GM12878 (cell line): ENCODE measurements around the gene BLNK. TPM values are rescaled to one million over a fixed set of nuclear protein-coding genes. Genes with fewer than 3 reads are reported as not detected.

Source experiments
- ATAC-seq: fragments of 200-7000 bp; cut with Tn5 transposase; 3 replicates; pipeline ENCODE4 v1.9.1; 2020; ENCODE audit warnings: mild to moderate bottlenecking, moderate library complexity
- BruUV-seq: library from RNA; stranded (reverse); fragments of 400-500 nt; replicated peaks from 2 replicates; lab custom pipeline; 2021; lab: Mats Ljungman, UMichigan
- CTCF ChIA-PET: fragments of 300-600 bp; sonication (Branson Sonifier 250); formaldehyde crosslinking; extraction: SDS; loops from one replicate; lab custom pipeline; 2021; ENCODE audit warnings: inconsistent platforms; lab: Yijun Ruan, JAX
- POLR2A ChIA-PET: fragments of 350-600 bp; formaldehyde crosslinking; extraction: SDS; loops from one replicate; lab custom pipeline; 2021; ENCODE audit warnings: inconsistent platforms; lab: Charles Lee
- RAD21 ChIA-PET: fragments of 300-600 bp; sonication (Branson Sonifier 250); formaldehyde crosslinking; loops from one replicate; lab custom pipeline; 2023; ENCODE audit warnings: antibody characterized with exemption; ENCODE audit not compliant: unreplicated experiment; lab: Charles Lee
- SMC1A ChIA-PET: fragments of 300-600 bp; sonication (Branson Sonifier 250); formaldehyde crosslinking; loops from one replicate; lab custom pipeline; 2023; ENCODE audit not compliant: unreplicated experiment, uncharacterized antibody; lab: Charles Lee
- DNase-seq: peaks from one replicate; pipeline ENCODE4 v3.0.0-alpha.2; 2011; ENCODE audit warnings: low read depth, low spot score
- FAIRE-seq: peaks from 3 replicates; lab custom pipeline; 2011; peaks lifted over from hg19 to GRCh38; lab: Jason Lieb, UNC
- H2AFZ ChIP-seq: 2 replicates; pipeline ENCODE4 v1.6.0; 2011; ENCODE audit warnings: low read depth, low read length, control low read depth; ENCODE audit not compliant: control insufficient read depth
- H3K27ac ChIP-seq: 2 replicates; pipeline ENCODE4 v1.5.1; 2011; ENCODE audit warnings: control low read depth; ENCODE audit not compliant: control insufficient read depth, insufficient read depth
- H3K27me3 ChIP-seq, 2 experiments: replicated peaks in 1 of 2; 2 replicates each; pipeline versions ENCODE4 v1.6.0 to v1.6.1; 2011; ENCODE audit warnings: low read length in 1 of 2; ENCODE audit not compliant: control insufficient read depth in 2 of 2, insufficient read depth in 2 of 2
- H3K36me3 ChIP-seq, 2 experiments: 2 replicates each; pipeline ENCODE4 v1.5.1; 2011; ENCODE audit warnings: low read length in 1 of 2; ENCODE audit not compliant: control insufficient read depth in 2 of 2, insufficient read depth in 2 of 2
- H3K4me1 ChIP-seq: 2 replicates; pipeline ENCODE4 v1.6.1; 2011; ENCODE audit warnings: mild to moderate bottlenecking, low read length, moderate library complexity, mixed read lengths; ENCODE audit not compliant: control insufficient read depth, insufficient read depth
- H3K4me2 ChIP-seq: 2 replicates; pipeline ENCODE4 v1.6.0; 2011; ENCODE audit warnings: control low read depth; ENCODE audit not compliant: control insufficient read depth, insufficient read depth
- H3K4me3 ChIP-seq: fragments of 200-600 bp; sonication (generic); 2 replicates; pipeline ENCODE4 v1.5.1; 2016
- H3K79me2 ChIP-seq: 2 replicates; pipeline ENCODE4 v1.6.0; 2011; ENCODE audit warnings: low read length; ENCODE audit not compliant: control insufficient read depth, insufficient read depth
- H3K9ac ChIP-seq: 2 replicates; pipeline ENCODE4 v1.8.0; 2011; ENCODE audit warnings: low read length, control low read depth, mixed read lengths; ENCODE audit not compliant: control insufficient read depth, insufficient read depth
- H3K9me3 ChIP-seq: replicated peaks from 3 replicates; pipeline ENCODE4 v1.5.1; 2011; ENCODE audit warnings: mild to moderate bottlenecking, low read length; ENCODE audit not compliant: control insufficient read depth, insufficient read depth
- H4K20me1 ChIP-seq: 2 replicates; pipeline ENCODE4 v1.6.0; 2011; ENCODE audit not compliant: control insufficient read depth, insufficient read depth
- ASH2L ChIP-seq: fragments of 300-600, 200-600 bp; sonication (generic); IDR thresholded peaks from 2 replicates; pipeline ENCODE4 v1.6.1; 2017; ENCODE audit warnings: low read depth, mild to moderate bottlenecking, borderline replicate concordance
- ATF7 ChIP-seq: fragments of 450-650 bp; IDR thresholded peaks from 2 replicates; pipeline ENCODE4 v1.6.1; 2016; ENCODE audit warnings: low read depth, mild to moderate bottlenecking
- BRCA1 ChIP-seq: IDR thresholded peaks from 2 replicates; pipeline ENCODE4 v1.6.1; 2011; ENCODE audit warnings: low read depth, low read length, improper control_type of control experiment
- ELK1 ChIP-seq: IDR thresholded peaks from 2 replicates; pipeline ENCODE4 v1.6.1; 2012; ENCODE audit warnings: low read depth, low read length, improper control_type of control experiment
- KDM1A ChIP-seq: fragments of 200-600 bp; sonication (generic); IDR thresholded peaks from 2 replicates; pipeline ENCODE4 v1.6.1; 2016; ENCODE audit warnings: borderline replicate concordance
- MYC ChIP-seq: IDR thresholded peaks from 2 replicates; pipeline ENCODE4 v1.6.1; 2011; ENCODE audit warnings: mild to moderate bottlenecking, low read length, moderate library complexity, inconsistent platforms; ENCODE audit not compliant: insufficient read depth, insufficient replicate concordance, insufficient read length, severe bottlenecking
- POU2F2 ChIP-seq: IDR thresholded peaks from 3 replicates; pipeline ENCODE4 v1.6.1; 2011; ENCODE audit warnings: low read depth, mild to moderate bottlenecking, low read length, borderline replicate concordance
- RELA ChIP-seq: fragments of 450-650 bp; IDR thresholded peaks from 2 replicates; pipeline ENCODE4 v1.8.0; 2014; ENCODE audit warnings: borderline replicate concordance; ENCODE audit not compliant: partially characterized antibody
- SIN3A ChIP-seq: IDR thresholded peaks from 2 replicates; pipeline ENCODE4 v1.6.1; 2012; ENCODE audit warnings: low read depth, low read length, improper control_type of control experiment
- SMARCA5 ChIP-seq: fragments of 450-650 bp; IDR thresholded peaks from 2 replicates; pipeline ENCODE4 v1.6.1; 2017; ENCODE audit warnings: mild to moderate bottlenecking
- SMC3 ChIP-seq: IDR thresholded peaks from 2 replicates; pipeline ENCODE4 v1.6.1; 2011; ENCODE audit warnings: low read length, improper control_type of control experiment, borderline replicate concordance
- TCF12 ChIP-seq: IDR thresholded peaks from 2 replicates; pipeline ENCODE4 v1.6.1; 2011; ENCODE audit warnings: low read depth, mild to moderate bottlenecking, low read length
- ZBTB40 ChIP-seq: fragments of 450-650 bp; IDR thresholded peaks from 2 replicates; pipeline ENCODE4 v1.6.1; 2016; ENCODE audit warnings: mild to moderate bottlenecking, moderate library complexity, borderline replicate concordance
- WGBS: methylation state at CpG from one replicate; pipeline ENCODE4 v1.1.6; 2016; ENCODE audit warnings: low lambda C conversion rate; ENCODE audit not compliant: insufficient replicate concordance, insufficient coverage; ENCODE audit errors: missing lambda C conversion rate; 5-methylcytosine and 5-hydroxymethylcytosine counted together
- in situ Hi-C: fragments of 300-500 bp; cut with MboI; formaldehyde crosslinking; loops from 9 replicates; pipeline ENCODE4 v1.14.3; 2018; ENCODE audit warnings: mixed read lengths
- intact Hi-C: fragments of 100-400 bp; cut with micrococcal nuclease; formaldehyde crosslinking; loops from one replicate; pipeline ENCODE4 v1.14.2; 2022; ENCODE audit not compliant: unreplicated experiment
- polyA plus RNA-seq, 11 experiments: library from polyadenylated mRNA; depleted of rRNA in 4 of 11; unstranded in 6 of 11; stranded (reverse) in 5 of 11; fragments of >200 nt; fragmentation: Nextera tagmentation in 4 of 11; fragmentation: Illumina TruSeq in 1 of 11; extraction: Ambion mirVana in 4 of 11; extraction: Trizol in 1 of 11; gene quantifications; 1 replicate in 1 of 11; 2 replicates in 10 of 11; pipeline versions ENCODE4 v1.2.1 to v1.2.3, GENCODE V29; 2011 to 2016; ENCODE audit warnings: inconsistent platforms in 2 of 11, missing spikeins in 2 of 11, low read depth in 1 of 11
- total RNA-seq, 4 experiments: library from RNA; depleted of rRNA in 3 of 4; stranded (reverse); fragments of >200 nt in 3 of 4; fragmentation: Illumina TruSeq in 1 of 4; extraction: Trizol in 1 of 4; gene quantifications; 2 replicates each; pipeline versions ENCODE4 v1.2.1 to v1.2.3, GENCODE V29; 2013 to 2021

Gene BLNK
- total and polyA plus RNA-seq, 10 of the 15 experiments (the other 5 are each of a cell fraction or from before 2014, with no cell fraction given), result 79.5 to 201 (median 139) TPM

- H3K36me3 ChIP-seq, result no peaks in the 10 kb centered on the region
- DNase-seq (no peak), FAIRE-seq (no peak), ATAC-seq (no peak)
- no peak overlapping the region for H3K4me3 ChIP-seq
- ChIA-PET RAD21 (no interaction called here), SMC1A (interaction anchor here (0.8 to 1.2 kb wide), 2 partner anchors 13 to 83 kb away, joined by 3 read pairs; no protein-coding TSS in a partner anchor), POLR2A (interaction anchor here (0.8 kb wide), 1 partner anchor 31 kb away, joined by 3 read pairs; no protein-coding TSS in a partner anchor), CTCF (interaction anchor here (0.7 to 3.4 kb wide), 4 partner anchors 11 to 112 kb away, joined by 3 to 24 read pairs (median 3); no protein-coding TSS in a partner anchor)
- H3K9ac ChIP-seq, result no peak overlapping the region
- in situ Hi-C loops, result no loop called here
- intact Hi-C loops, result no loop called here
- H3K9me3 ChIP-seq, result no peaks in the 10 kb centered on the region
- no TSS peak for BruUV-seq
- H2AFZ ChIP-seq, result no peak overlapping the region
- no peaks in the 10 kb centered on the region for H3K4me1 ChIP-seq
- H3K79me2 ChIP-seq, result no peaks in the 10 kb centered on the region
- WGBS, result 86% methylated on average over 3 of the region's 3 CpGs
- TF ChIP-seq KDM1A (no peak), MYC (no peak), BRCA1 (no peak), ATF7 (no peak), RELA (no peak)
- peaks cover 0 to 2% of the 10 kb centered on the region in 2 experiments; a peak in 1 of 4 replicates for H3K27me3 ChIP-seq
- H4K20me1 ChIP-seq, result no peaks in the 10 kb centered on the region
- no peak overlapping the region for H3K4me2 ChIP-seq
- H3K27ac ChIP-seq, result no peak overlapping the region
Measured at GRCh38 chr10:96305019-96305418, 33.6 kb upstream of the BLNK start.

GRCh38 chr10:96304230-96304629 lies 32.9 kb upstream of the BLNK start, which contains the start of gene DNTT:
TSS of gene DNTT (plus strand) at chr10:96304434. CDS start at chr10:96304498, 64 bp downstream.
- H3K9ac ChIP-seq, result no peak within 1 kb of the TSS
- H2AFZ ChIP-seq, result no peak within 1 kb of the TSS
- in situ Hi-C loops, result no loop called here
- CTCF ChIA-PET, result interaction anchor here (0.7 to 3.4 kb wide), 4 partner anchors 10 to 111 kb away, joined by 3 to 24 read pairs (median 4); no protein-coding TSS in a partner anchor
- no peak within 1 kb of the TSS for H3K4me2 ChIP-seq
- BruUV-seq, result no TSS peak
- H3K27ac ChIP-seq, result no peak within 1 kb of the TSS
- no peak for FAIRE-seq
- RAD21 ChIA-PET, result no interaction called here
- DNase-seq, result no peak
- H3K4me1 ChIP-seq, result peaks cover 3% of the 10 kb centered on the region; the same call in 1 of the 2 replicates
- H3K79me2 ChIP-seq, result no peaks in the 10 kb centered on the region
- POLR2A ChIA-PET, result interaction anchor here (0.8 kb wide), 1 partner anchor 32 kb away, joined by 3 read pairs; no protein-coding TSS in a partner anchor
- H4K20me1 ChIP-seq, result no peaks in the 10 kb centered on the region
- SMC1A ChIA-PET, result interaction anchor here (1.2 kb wide), 1 partner anchor 82 kb away, joined by 3 read pairs; no protein-coding TSS in a partner anchor
- no peak within 1 kb of the TSS for H3K4me3 ChIP-seq
- WGBS, result 62% methylated on average over 8 of the region's 8 CpGs
- peaks cover 0 to 2% of the 10 kb centered on the region in 2 experiments; a peak in 1 of 4 replicates for H3K27me3 ChIP-seq
- H3K9me3 ChIP-seq, result no peaks in the 10 kb centered on the region
- no peak for ATAC-seq
- intact Hi-C loops, result no loop called here
- H3K36me3 ChIP-seq, result no peaks in the 10 kb centered on the region
- no peak for TF ChIP-seq SMC3
- no peak for TF ChIP-seq TCF12
- TF ChIP-seq SMARCA5, result no peak
- no peak for TF ChIP-seq ELK1
- TF ChIP-seq ZBTB40, result no peak
- TF ChIP-seq ASH2L, result no peak
- TF ChIP-seq POU2F2, result no peak
- no peak for TF ChIP-seq SIN3A
